ENCODE measurements around the gene ADSL.

The ADSL gene

DNA sequence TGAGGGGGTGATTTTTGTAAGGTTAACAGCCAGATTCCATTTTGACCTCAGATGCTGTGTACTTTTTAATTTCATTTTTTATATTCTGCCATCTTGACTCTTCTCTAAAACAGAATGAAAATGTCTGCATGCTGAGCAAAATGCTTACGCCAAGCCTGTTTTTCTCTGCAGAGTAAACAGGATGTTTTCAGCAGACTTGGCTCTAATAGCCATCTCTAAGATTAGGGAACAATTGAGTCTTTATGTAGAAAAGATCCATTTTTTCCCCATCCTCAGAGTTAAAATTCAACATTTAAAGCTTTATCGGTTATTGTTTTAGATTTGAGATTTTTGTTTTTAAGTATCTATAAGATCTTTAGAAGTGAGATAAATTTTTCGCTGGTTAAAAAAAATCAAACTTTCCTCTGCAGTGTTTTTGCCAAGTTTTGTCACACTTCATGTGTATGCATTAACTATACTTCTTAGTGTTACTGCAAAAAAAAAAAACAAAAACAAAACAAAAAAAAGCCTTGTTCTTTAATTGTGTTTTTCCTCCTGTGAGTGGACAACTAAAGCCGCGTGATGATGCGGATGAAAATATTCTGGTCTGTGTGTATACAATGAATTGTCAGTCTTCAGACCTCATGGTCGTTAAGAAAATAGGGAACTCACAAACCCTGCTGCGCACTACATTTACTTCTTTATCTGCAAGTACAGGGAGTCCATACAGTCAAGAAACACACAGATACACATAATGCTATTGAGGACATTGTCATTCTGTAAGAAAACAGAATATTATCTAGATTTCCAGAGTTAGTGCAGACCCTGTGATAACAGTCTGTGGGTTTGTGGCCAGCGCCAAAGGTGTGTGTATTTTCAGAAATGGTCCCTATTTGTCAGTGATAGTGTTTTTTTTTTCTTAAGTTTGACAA lies 17.5 kb upstream of the ADSL start:
- no peak for DNase-seq

DNA sequence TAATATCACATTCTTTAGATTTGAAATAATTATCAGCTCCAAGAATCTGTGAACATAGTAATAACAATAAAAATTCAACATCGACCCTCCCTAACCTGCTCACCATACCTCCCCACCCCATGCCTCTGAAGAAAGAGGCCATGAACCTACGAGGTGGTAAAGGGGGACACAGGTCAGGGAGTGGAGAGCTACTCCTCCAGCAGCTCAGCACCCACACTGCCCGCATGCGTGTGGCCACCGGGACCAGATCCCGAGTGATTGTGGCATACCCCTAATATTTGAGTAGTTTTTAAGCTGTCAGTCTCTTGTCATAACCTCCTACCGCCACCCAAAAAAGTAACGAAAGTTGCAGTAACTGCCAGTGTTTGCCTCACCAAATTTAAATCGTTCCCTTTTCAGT lies 16.8 kb upstream of the ADSL start:
- no peak for DNase-seq

DNA sequence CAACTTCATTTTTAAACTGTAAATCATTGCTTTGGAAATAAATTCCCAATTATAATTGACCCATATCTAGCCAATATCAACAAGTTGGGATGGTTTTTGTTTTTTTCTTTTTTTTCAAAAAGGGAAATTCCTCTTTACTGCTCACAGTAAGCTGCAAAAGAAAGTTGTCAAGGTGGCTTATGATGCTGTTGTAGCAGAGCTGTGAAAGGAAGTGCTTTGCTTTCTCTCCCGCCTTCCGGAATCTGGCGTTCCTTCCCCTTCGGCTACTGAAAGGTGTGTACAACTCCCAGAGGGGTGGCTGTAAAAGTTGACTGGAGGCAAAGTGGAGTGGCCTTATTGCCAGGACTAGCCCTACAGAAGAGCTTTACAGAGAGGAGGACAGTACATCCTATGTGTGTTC lies 16.2 kb upstream of the ADSL start:
- DNase-seq: no peak

DNA sequence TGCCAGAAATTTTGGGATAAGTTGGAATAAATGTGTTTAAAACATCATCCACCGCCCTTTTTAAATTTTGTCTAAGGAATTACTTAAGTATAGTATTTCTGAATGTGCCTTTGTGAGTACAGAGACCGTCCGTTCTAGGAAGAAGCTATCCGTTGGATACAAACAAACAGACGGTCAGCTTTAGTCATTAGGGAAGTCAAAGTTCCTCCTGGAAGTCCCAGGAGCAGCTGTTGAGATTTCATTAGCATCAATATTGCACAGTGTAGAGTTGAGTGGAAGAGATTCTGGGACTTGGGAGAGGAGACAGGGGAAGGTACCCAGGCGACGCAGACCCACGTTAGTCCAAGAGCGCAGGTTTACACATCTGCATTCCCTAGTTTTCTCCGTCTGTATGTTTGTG lies 15.7 kb upstream of the ADSL start:
- no peak for DNase-seq

DNA sequence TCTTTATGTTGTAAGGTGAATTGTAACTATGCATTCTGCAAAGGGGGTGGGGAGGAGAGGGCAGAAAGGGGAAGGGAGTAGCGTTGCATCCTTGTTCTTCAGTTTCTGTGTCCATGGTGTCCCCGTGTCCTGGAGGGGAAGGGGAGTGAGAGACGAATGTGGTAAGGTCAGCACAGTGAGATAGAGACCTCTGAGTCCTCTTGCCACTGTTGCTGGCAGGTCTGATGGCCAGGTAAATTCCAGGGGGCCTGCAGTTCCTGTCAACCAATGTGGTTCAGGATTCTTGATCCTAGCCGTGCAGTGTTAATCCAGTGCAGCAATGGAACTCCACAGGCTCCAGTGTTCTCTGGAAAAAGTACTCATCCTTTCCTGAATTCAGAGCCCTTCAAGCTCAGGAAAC lies 14.6 kb upstream of the ADSL start:
- no peak for DNase-seq

DNA sequence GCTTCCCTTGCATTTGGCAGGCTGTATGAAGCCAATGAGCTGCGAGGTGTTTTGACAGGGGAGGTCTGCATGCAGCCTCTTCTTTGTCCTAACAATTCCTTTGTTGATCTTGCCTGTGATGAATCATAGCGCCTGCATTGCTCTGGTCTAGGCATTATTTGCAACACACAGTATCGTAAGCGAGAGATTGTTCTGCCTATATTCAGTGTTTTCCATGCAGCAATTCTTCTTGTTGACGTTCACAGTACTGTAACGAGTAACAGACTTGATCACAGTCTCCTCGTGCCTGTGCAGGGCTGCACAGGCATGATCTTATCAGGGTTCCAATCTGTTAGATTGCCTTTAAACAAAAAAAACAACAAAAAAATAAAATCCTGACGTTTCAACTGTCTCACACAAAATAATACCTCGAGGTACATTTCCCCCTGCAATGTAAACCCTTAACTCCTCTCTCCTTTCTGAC lies 13.9 kb upstream of the ADSL start:
- no peak for DNase-seq

DNA sequence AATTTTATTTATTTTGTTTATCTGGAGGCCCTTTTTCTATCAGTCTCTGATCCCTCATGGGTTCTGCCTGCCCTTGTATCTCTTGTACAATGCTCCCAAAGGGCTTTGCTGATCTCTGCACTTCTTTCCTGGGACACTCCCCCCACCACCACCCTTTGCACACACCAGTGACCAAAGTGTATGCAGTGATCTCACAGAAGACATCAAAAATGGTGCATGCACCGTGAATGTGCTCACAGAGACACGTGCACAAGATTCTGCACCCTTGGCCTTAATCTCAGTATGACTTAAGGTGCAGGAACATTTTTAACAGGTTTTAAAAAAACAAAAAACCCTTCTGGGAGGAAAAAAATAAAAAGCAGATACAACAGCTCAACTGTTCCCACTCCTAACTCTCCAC lies 12.2 kb upstream of the ADSL start:
- no peak for DNase-seq

DNA sequence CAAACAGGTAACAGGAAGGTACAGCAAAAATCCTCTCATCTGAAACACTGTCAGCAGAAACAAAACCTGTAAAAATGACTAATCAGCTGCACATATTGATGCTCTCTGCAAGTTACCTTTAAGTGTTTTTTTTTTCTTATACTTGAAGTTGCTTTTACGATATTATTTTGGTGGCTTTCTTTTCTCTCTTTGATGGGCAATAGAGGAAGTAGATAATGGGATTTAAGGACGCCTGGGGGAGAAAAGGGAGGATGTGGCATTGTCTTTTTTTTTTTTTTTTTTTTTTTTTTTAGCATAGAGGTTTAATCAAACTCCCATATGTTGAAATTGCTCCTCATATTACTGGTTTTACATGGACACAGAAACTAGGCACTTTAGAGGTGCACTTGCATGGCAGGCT lies 11.4 kb upstream of the ADSL start:
- DNase-seq: no peak

DNA sequence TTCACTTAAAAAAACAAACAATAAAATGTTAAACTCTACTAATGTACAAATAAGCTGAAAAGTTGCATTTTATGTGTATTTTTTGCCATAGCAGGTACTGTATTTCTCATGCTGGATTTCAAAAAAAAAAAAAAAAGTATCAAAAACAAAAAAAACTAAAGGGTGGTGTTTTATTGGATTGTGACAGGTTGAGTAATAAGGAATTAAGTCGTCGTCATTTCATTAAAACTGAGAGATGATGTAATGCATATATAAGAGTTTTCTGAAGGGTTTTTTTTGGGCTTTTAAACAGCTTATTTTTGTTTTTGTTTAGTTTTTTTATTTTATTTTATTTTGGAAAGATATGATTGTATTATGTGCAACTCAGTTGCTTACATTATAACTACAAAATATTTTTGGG lies 10.9 kb upstream of the ADSL start:
- DNase-seq: no peak

DNA sequence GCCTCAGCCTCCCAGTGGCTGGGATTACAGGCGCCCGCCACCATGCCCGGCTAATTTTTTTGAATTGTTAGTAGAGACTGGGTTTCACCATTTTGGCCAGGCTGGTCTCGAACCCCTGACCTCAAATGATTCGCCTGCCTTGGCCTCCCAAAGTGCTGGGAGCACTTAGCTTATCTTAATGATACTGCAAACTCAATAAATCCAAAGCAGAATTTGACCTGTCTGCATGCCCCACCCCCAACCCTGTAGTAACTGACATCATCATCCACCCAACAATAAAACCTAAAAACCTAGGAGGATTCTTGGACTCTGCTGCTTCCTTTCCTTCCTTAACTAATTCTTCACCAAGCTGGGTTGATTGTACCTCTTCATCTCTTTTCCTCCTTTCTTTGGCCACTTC lies 6.3 kb upstream of the ADSL start:
- no peak for DNase-seq

DNA sequence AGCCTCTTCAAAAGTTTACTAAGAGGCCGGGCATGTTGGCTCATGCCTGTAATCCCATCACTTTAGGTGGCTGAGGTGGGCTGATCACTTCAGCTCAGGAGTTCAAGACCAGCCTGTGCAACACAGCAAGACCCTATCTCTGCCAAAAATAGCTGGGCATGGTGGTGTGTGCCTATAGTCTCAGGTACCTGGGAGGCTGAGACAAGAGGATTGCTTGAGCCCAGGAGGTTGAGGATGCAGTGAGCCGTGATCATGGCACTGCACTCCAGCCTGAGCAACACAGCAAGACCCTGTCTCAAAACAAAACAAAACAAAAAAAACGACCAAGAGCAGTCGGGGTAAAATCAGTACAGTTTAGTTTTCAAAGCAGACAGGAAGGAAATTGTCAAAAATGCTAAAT lies 4.7 kb upstream of the ADSL start:
- no peak for DNase-seq

DNA sequence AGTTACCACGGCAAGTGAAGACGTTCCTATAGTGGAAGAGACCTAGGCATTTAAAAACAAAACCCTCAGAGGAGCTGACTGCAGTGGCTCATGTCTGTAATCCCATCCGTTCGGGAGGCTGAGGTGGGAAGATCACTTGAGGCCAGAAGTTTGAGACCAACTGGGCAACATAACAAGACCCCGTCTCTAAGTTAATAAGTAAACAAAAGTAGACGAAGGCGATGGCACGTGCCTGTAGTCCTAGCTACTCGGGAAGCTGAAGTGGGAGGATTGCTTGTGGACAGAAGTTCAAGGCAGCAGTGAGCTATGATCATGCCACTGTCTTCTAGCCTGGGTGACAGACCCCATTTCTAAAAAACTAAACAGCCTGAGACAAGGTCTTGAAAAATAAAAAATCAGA lies 3.8 kb upstream of the ADSL start:
- DNase-seq: no peak

DNA sequence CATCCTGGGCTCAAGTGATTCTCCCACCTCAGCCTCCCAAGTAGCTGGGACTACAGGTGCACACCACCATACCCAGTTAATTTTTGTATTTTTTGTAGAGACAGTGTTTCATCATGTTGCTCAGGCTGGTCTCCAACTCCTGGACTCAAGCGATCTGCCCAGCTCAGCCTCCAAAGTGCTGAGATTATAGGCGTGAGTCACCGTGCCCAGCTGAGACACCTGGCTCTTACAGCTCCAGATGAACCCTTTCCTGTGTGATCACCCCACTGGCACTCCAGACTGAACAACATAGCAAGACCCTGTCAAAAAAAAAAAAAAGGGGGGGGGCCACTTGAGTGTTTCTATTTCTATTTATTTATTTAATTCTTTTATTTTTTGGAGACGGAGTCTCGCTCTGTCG lies 1.0 kb upstream of the ADSL start:
- DNase-seq: no peak

DNA sequence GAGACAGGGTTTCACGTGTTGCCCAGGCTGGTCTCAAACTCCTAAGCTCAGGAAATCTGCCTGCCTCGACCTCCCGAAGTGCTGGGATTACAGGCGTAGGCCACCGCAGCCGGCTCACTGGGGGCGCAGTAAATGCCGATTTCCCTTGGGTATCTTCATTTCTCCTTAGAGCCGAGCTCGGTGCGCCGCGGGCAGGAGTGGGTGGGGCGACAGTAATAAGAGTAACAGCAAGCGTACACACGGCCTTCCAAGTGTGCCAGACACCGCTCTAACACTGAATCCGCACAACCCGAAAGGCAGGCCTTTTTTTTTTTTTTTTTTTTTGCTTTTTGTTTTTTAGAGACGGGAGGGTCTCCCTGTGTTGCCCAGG lies 500 bp upstream of the ADSL start:
- DNase-seq: peak; percentile 34

DNA sequence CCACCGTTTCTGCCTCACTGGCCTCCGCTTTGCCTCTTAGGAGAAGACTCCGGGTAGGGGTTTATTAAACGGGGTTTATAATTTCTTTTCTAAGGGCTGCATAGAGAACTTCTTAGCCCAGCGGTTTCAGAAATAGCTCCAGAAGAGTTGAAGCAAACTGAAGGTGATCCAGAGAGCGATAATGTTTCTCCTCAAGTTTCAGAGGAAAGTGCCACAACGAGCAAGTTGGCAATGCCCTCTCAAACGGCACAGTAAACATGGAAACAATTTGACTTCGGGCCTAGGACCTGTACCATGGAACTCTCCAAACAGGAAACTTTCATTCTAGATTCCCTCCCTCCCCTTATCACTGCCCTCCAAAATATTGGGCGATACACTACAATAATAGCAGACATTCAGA lies 1.0 kb downstream of the ADSL start:
- no peak for DNase-seq

DNA sequence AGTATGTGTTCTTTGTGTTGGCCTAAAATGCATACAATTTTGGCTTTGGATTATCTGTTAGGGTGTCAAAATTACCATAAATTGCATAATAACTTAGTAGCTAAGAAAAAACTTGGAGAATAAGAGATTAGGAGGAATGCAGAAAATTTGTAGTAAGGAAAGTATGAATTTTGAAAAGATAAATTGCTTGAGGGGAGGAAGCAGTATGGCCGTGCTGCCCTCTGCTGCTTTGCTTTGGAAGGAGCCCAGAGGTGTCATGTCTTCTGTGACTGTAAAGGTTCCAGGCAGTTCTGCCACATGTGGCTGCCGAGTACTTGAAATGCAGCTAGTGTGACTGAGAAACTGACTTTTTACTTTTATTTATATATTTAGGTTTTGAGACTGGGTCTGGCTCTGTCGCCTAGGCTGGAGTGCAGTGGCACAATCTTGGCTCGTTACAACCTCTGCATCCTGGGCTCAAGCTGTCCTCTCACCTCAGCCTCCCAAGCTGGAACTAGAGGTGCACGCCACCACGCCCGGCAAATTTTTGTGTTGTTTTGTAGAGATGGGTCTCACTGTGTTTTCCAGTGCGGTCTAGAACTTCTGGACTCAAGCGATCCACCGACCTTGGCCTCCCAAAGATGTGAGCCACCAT lies 1.8 kb downstream of the ADSL start:
- peak; percentile 13 for DNase-seq

DNA sequence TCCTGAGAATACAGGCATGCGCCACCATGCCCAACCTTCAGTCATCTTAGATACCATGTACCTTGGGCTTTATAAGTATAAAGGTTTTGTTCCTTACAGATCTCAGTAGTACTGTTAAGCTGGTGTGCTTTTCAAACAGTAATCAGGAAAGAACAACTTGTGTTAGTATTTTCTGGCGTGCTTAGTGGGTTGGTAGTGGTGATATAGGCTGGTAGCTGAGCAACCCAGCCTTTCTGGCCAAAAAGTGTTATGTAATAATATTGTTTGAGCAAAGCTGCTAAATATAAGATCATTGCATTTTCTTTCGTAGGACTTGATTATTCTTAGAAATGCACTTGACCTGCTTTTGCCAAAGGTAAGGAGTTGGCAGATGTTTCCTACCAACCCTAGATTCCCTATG lies 6.5 kb downstream of the ADSL start:
- no peak for DNase-seq

DNA sequence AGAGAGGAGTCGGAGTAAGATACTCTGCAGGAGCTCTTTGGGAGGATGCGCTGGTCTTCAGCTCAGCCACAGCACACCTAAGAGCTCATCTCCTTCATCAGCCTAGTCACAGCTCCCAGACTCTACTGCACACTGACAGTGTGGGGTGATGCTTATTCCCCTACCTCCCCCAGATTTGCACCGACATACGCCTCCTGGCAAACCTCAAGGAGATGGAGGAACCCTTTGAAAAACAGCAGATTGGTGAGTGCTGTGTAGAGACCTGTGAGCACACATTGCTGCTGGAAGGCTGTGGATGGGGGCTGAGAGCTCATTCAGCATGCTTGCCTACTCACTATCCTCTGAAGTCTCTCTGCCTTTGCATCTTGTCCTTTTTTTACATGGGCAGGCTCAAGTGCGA lies 14.8 kb downstream of the ADSL start:
- DNase-seq: no peak

DNA sequence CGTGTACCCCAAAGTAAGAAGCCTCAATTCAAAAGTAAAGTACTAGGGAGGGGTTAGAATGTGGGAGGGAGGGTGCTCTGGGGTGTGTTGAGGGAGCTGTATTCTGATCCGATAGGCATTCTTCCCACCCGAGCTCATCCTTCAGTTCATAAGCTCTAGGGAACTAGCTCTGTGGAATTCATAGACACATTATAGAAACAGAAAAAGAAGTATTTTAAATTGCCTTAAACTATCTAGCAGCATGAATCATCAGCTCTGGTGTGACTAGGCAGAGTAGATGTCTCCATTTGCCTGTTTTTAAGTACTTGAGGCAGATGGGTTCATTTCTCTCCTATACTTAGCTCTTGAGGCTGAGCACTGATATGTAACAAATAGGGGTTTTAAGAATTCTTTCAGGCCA lies 16.8 kb downstream of the ADSL start:
- no peak for DNase-seq

DNA sequence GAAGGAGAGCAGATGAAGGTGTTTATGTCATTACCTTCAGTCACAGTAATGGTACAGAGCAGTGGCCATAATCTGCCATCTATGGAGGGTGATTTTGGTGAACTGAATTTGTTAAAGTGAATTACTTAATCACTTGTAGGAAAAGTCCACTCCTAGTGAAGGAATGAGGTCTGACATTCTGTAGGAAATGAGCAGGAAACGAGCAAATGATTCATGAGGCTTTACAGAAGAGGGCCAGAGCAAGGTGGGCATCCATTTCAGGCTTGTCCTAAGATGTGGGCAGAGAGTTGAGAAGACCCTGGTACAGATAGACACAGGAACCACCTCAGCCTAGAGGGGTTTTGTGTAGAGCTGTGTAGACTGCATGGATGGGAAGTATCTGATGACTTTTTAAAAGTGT lies 18.1 kb downstream of the ADSL start:
- DNase-seq: no peak

DNA sequence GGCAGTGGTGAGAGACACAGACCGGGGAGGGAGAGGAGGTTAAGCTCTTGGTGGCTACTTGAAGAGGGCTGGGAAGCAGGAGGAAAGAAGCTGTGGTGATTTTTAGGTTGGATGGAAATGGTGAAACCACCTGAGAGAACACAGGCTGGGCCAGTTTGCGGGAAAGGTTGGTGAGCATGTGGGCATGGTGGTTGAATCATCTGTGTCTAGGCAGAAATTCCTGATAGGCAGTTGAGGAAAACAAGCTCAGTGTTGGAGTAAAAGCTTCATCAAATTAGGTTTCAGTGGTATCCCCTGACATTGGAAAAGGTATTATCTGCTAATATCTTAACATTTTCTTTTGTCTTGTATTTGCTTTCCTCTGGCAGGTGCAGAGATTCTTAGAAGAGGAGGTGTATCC lies 19.8 kb downstream of the ADSL start:
- no peak for DNase-seq

DNA sequence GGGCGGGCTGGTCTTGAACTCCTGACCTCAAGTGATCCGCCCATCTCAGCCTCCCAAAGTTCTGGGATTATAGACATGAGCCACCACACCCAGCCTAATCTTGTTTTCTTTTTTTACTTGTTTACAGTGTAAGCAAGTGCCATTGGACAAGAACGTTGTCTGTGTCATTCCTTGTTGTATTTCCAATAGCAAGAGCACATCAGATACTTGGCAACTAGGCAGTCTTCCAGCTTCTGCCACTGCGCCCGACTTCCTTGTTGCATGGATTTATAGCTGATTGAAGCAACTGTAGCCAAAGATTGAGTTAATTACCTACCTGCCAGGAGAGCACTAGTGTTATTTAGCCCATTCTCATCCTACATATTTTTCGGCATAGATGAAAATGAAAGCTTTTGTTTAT lies 21.0 kb downstream of the ADSL start:
- no peak for DNase-seq

DNA sequence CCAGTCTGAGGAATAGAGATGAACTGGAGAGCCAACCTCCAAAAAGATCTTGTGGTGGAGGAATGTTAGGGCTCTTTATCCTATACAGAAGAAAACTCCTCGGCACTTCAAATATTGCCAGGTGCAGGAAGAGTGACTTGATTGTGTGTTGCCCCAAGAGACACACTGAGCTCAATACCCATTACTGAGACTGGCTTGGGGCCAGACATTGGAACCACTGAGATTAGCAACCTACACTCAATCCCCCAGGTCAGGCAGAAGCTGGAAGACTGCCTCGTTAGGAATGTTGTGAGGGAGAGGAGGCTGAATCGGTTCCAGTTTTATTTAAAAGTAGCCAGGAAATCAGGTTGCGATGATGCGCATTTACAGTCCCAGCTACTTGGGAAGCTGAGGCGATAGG lies 21.7 kb downstream of the ADSL start:
- no peak for DNase-seq

DNA sequence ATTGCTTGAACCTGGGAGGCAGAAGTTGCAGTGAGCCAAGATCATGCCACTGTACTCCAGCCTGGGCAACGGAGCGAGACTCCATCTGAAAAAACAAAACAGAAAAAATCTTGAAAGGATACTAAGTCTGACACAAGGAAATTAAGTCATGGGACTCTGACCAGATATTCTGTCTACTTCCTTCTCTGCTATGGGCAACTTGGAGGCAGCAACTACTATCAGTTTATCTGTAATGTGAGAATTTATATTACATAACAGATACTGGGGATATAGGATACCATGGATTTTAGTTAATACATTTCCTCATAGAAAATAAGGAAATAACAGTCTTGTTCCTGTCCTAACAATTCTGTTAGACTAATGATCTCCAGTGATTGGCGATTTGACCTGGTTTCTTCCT lies 22.5 kb downstream of the ADSL start:
- no peak for DNase-seq

DNA sequence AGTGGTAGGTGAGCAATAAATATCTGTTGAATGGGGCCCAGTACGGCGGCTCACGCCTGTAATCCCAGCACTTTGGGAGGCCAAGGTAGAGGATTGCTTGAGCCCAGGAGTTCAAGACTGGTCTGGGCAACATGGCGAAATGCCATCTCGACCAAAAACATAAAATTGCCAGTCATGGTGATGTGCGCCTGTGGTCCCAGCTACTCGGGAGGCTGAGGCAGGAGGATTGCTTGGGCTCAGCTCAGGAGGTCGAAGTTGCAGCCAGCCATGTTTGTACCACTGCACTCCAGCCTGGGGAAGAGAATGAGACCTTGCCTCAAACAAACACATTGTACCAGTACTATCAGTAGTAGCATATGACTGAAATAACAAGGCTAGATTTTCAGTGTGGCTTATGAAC lies 28.3 kb downstream of the ADSL start:
- DNase-seq: no peak
